ENCODE data around the gene KCNAB2. TPM values are rescaled to one million over a fixed set of nuclear protein-coding genes. Genes with fewer than 3 reads are reported as not detected.

KCNAB2 gene
- total RNA-seq, 1 donor from 2014 or later, result 4.3 TPM

DNA sequence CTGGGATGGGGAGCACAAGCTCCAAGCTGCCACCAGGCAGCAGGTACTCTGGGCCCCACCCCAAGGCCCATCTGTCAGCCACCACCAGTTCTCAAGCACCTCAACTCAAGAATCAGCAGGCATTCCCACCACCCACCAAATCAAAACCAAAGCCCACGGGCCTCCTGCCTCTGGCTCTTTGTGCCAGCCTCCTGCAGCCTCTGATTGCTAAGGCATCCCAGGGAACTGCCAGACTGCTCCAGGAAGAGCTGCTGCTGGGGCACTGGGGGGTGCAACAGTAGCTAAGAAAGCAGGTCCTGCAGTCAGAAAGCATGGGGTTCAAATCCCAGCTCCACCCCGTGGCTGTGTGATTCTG is 99.7 kb downstream of the KCNAB2 start:
- no peak for DNase-seq (ENCODE audit: low spot score)

DNA sequence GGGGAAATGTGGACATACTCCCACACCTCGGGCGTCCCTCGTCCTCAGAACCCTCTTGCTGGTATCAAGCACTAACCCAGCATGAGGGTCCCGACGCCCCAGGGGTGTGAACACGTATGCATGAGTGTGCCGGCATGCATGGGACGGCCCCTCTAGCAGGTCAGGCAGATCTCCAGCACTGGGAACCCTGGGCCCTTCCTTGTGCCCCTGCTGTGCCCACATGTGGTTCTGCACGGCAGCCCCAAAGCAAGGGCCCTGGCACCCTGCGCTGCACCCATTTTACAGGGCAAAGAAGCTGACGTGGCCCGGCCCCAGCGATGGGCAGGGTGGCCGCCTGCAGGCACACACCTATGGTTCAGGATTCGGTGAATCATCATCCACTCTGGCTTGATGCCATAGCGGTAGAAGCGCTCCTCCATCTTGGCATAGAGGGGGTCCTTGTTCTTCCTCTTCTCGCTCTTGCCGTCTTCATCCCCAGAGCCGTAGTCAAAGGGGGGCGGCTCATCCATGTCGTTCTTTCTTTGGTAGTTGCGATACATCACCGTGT is 100.2 kb downstream of the KCNAB2 start:
- DNase-seq (ENCODE audit: low spot score), result no peak

DNA sequence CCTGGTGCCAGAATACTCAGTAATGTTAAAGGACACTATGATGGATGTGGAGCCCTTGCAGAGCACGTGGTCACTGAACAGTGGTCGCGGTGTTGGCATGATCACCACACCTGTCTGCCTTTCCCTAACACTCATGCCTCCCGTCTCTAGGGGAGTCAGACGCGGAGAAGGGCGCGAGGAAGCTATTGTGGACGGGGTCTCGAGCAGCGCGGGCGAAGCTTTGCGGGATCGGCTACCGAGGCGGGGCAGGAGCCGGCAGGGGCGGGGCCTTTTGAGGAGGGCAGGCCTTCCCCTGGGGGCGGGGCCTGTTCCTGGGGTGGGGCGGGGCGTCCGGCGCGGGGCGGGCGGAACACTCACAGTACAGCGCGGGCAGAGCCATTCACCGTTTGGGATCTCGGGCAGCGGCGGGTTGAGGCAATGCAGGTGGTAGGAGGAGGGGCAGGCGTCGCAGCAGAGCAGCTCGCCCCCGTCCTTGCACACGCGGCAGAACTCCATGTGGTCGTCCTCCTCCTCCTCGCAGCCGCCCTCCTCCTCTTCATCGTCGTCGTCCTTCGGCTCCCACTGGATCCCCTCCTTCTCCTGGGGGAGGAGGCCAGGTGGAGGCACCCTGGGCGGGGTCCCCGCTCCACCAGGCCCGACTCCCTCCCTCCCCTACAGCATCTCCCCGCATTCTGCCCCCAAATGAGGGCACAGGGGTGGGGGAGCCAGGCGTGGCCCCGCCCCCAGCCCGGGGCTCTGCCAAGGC is 103.0 kb downstream of the KCNAB2 start:
- no peak for DNase-seq (ENCODE audit: low spot score)

DNA sequence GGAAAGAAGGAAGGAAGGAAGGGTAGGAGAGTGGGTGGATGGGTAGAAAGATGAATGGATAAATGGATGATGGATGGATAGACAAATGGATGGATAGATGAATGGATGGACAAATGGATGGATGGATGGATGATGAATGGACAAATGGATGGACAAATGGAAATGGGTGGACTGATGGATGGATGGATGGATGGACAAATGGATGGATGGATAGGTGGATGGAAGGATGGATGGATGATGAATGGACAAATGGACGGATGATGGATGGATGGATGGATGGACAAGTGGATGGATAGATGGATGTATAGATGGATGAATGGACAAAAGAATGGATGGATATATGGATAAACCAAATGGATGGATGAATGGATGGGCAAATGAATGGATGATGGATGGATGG is 103.9 kb downstream of the KCNAB2 start:
- no peak for DNase-seq (ENCODE audit: low spot score)

DNA sequence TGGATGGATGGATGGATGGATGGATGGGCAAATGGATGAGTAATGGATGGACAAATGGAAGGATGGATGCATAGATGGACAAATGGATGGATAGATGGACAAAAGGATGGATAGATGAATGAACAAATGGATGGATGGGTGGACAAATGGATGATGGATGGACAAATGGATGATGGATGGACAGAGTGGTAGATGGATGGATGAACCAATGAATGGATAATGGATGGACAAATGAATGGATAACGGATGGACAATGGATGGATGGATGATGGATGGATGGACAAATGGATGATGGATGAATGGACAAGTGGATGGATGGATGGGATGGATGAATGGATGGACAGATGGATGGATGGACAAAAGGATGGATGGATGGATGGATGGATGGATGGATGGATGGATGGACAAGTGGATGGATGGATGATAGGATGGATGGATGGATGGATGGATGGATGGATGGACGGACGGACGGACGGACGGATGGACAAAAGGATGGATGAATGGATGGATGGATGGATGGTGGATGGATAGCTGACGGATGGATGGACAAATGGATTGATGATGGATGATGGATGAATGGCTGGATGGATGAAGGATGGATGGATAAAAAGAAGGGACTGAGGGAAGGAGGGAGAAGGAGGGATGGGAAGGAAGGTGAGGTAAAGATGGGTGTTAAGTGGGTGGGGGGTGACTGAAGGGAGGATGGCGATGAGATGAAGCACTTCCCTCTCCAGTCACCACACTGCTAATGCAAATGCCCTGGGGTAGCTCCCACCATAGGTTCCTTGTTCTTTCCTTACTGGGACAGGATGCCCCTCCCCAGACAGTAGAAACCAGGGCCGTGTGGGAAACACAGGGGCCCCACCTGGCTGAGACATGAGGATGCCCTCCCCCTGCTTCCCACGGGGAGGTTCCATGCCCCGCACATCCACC is 104.6 kb downstream of the KCNAB2 start:
- no peak for DNase-seq (ENCODE audit: low spot score)

Other genes starting within 250 kb of the KCNAB2 start
- gene NPHP4, start 53.5 kb upstream of the KCNAB2 start, total RNA-seq (ENCODE audit: insufficient read depth, low replicate concordance), result 11.3 TPM
- gene CHD5, start 134.4 kb downstream of the KCNAB2 start, total RNA-seq (ENCODE audit: insufficient read depth, low replicate concordance), result 2.4 TPM
- 196 TPM for gene RPL22, start 153.7 kb downstream of the KCNAB2 start, total RNA-seq (ENCODE audit: insufficient read depth, low replicate concordance)
- gene RNF207, start 160.2 kb downstream of the KCNAB2 start, total RNA-seq (ENCODE audit: insufficient read depth, low replicate concordance), result 11.1 TPM
- gene ICMT, start 190.1 kb downstream of the KCNAB2 start, total RNA-seq (ENCODE audit: insufficient read depth, low replicate concordance), result 36.4 TPM
- gene HES3, start 198.3 kb downstream of the KCNAB2 start, total RNA-seq (ENCODE audit: insufficient read depth, low replicate concordance), result not detected
- 17.6 TPM for gene GPR153, start 215.2 kb downstream of the KCNAB2 start, total RNA-seq (ENCODE audit: insufficient read depth, low replicate concordance)